ENCODE measurements around the gene MARCKS.

The MARCKS gene

GRCh38 chr6:113854531-113855499 is 2.3 kb upstream of the MARCKS start:
- ATAC-seq: no peak

- ATAC-seq: no peak
Observed at GRCh38 chr6:113855500-113856374, 1.4 kb upstream of the MARCKS start.

- ATAC-seq: no peak
Observed at GRCh38 chr6:113856375-113856624, 845 bp upstream of the MARCKS start.

GRCh38 chr6:113857556-113858479 is 673 bp downstream of the MARCKS start:
- no peak for ATAC-seq

- peak; percentile 89 to 93 for ATAC-seq
Observed at GRCh38 chr6:113858480-113859348, 1.6 kb downstream of the MARCKS start.

- no peak for ATAC-seq
Observed at GRCh38 chr6:113859349-113860180, 2.4 kb downstream of the MARCKS start.

GRCh38 chr6:113860181-113860955 is 3.2 kb downstream of the MARCKS start:
- ATAC-seq: no peak

- ATAC-seq: no peak
Observed at GRCh38 chr6:113862112-113862511, 5.0 kb downstream of the MARCKS start.

GRCh38 chr6:113870917-113871316 is 13.8 kb downstream of the MARCKS start:
- ATAC-seq: no peak

- ATAC-seq: no peak
Observed at GRCh38 chr6:113871975-113872374, 14.8 kb downstream of the MARCKS start.

- peak in 1 of 2 donors; percentile 53 for ATAC-seq
Observed at GRCh38 chr6:113873043-113873667, 16.0 kb downstream of the MARCKS start.

- no peak for ATAC-seq
Observed at GRCh38 chr6:113875470-113875869, 18.3 kb downstream of the MARCKS start.

- no peak for ATAC-seq
Observed at GRCh38 chr6:113876695-113877094, 19.6 kb downstream of the MARCKS start.

- ATAC-seq: peak in 1 of 2 donors; percentile 48
Observed at GRCh38 chr6:113879186-113880096, 22.3 kb downstream of the MARCKS start.

GRCh38 chr6:113881478-113881980 is 24.4 kb downstream of the MARCKS start:
- no peak for ATAC-seq

- no peak for ATAC-seq
Observed at GRCh38 chr6:113882336-113883022, 25.3 kb downstream of the MARCKS start.

- no peak for ATAC-seq
Observed at GRCh38 chr6:113884011-113884410, 26.9 kb downstream of the MARCKS start.

Data from activated CD4-positive, CD25-positive, alpha-beta regulatory T cell treated with anti-CD3 and anti-CD28 coated beads, Interleukin-2, amount 50 U/mL, for 24 hours (primary cell).